Epidermal melanocyte (primary cell): ENCODE measurements around the gene GNLY.
A peak's percentile ranks its signal among the peaks of the same experiment; 100 is the strongest.

ENCODE experiments used
- DNase-seq: peaks from one replicate; pipeline ENCODE4 v3.0.0; 2011; ENCODE audit warnings: low spot score; ENCODE audit not compliant: insufficient read length

GNLY gene

DNA sequence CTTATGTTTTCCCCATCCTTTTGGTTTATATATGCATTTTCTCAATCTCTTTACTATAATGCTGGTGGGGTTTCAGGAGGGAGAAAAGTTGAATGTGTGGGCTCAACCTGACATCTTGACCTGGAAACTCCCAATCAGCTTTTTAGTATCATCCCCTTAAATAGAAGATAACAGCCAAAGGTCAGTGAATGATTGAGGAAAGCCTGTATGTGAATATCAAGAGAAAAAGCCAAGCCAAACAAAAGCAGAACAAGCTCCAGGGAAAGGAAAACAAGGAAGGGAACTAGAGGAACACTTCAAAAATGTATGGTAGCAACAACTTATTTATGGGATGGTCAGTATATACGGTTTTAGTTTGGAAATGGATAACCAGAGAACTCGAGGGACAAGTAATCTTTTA, 31.3 kb downstream of the GNLY start:
- DNase-seq = no peak

- no peak for DNase-seq
Measured at GRCh38 chr2:85727798-85728197, 33.6 kb downstream of the GNLY start.

DNA sequence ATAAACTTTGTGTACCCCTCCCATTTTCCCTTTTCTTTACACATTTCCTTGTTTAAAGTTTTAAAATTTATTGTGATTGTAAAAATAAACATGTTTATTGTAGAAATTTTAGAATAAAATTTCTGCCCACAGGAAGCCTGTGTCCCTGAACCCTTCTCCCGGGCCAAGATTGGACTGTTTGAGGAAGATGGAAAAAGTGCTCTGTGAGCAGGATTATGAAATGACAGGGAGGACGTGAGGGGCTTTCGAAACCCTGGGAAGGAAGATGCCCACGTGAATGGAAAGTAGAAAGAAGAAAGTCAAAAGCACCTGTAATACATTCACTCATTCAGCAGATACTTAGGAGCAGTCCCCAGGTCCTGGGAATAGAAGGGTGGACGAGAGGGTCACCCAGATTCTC, 34.2 kb downstream of the GNLY start:
- no peak for DNase-seq

GRCh38 chr2:85728883-85729824, 35.0 kb downstream of the GNLY start:
- DNase-seq = peak; percentile 79

- DNase-seq = no peak
Measured at GRCh38 chr2:85729825-85730510, 35.8 kb downstream of the GNLY start.

GRCh38 chr2:85730686-85731230, 36.6 kb downstream of the GNLY start:
- no peak for DNase-seq

DNA sequence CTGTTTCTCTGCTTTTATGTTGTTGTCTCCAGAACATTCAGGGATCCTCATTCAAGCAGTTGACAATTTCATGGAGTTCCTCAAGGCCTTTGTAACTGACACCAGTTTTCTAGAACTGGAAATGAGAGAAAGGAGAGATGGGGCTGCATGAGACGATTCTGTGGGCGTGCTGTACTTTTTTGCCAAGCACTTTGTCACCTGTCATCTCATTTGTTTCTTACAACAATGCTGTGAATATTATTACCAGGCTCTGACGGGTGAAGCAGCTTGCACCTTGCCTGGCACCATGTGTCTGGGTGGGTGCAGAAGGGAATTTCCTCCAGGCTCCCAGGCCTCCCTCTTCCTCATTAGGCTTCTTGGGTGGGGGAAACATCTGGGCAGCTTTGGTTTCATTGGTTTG, 37.4 kb downstream of the GNLY start:
- no peak for DNase-seq

GRCh38 chr2:85732467-85733120, 38.4 kb downstream of the GNLY start:
- DNase-seq = no peak

- DNase-seq = no peak
Measured at GRCh38 chr2:85733121-85733960, 39.2 kb downstream of the GNLY start.

- no peak for DNase-seq
Measured at GRCh38 chr2:85734015-85734414, 39.9 kb downstream of the GNLY start.

DNA sequence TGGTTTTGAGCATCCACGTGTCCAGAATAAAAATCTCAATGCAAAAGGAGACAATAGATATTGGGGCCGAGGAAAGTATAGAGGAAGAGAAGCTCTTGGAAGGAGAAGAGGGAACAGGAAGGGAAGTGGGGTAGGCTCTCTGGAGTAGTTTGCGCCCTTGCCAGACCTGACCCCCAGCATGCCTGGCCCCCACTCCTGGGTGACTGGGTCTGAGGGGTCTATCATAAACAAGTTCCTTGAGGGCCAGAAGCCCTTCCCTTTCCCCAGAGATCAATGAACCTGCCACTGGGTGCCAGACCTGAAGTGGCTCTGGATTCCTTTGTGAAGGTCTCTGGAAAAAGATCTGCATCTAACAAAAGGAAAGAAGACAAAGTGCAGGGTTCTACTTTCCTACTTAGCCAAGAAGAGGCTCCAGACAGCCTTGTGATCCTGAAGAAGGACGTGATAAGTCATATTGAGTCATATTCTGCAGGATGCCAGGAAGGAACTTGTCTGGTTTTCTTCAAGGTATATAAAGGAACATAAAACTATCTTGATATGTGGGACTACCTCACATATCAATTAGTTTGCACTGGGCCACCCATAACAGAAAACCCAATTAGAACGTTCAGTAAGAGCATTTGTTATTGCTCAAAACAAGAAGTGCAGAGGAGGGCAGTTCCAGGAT, 40.9 kb downstream of the GNLY start:
- no peak for DNase-seq

- DNase-seq = no peak
Measured at GRCh38 chr2:85735691-85736090, 41.5 kb downstream of the GNLY start.

DNA sequence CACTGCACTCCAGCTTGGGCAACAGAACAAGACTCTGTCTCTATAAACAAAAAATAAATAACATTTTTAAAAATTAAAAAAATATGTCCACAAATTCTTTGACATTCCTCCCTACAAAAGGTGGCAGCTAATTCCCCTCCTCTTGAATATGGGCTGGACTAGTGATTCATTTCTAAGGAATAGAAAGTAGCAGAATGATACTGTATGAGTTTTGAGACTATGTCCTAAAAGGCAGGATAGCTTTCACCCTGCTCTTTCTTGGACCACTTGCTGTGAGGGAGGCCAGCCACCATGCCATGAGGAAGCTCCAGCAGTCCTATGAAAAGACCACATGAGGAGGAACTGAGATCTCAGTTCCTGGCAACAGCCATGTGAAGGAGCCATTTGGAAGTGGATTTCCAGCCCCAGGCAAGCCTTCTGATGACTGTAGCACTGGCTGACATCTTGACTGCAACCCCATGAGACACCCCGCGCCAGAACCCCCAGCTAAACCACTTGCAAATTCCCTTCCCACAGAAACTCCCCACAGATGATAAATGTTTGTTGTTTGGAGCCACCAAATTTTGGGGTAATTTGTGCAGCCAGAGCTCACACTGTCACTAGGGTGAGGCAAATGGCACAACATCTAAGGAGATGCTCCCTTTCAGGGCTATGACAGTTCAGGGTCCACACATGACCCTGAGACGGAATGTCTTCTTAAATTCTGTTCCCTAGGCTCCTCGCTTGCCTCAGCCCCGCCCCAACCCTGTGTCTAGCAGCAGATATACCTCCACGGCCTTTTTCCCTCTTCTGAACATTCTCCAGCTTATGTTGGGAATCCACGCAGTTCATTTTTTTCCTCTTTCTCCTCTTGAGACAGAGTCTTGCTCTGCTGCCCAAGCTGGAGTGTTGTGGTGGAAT, 42.5 kb downstream of the GNLY start:
- no peak for DNase-seq

GRCh38 chr2:85737481-85737880, 43.3 kb downstream of the GNLY start:
- DNase-seq = peak; percentile 53

DNA sequence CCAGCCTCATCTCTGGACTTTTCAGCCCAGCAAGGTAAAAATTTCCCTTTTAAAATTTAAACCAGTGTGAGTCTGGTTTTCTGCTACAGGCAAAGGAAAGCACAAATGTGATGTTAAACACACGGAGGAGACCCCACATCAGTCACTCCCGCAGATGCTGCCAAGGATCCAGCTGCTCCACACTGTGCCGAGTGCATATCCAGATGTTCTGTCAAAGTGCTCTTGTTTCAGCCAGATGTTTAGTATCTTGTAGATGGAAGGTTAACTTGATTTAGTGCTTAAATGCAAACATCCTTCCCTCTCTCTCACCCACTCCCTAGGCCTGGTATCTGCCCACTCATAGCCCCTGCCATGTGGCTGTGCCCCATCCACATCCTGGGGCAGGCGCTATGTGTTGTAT, 43.8 kb downstream of the GNLY start:
- DNase-seq = no peak

DNA sequence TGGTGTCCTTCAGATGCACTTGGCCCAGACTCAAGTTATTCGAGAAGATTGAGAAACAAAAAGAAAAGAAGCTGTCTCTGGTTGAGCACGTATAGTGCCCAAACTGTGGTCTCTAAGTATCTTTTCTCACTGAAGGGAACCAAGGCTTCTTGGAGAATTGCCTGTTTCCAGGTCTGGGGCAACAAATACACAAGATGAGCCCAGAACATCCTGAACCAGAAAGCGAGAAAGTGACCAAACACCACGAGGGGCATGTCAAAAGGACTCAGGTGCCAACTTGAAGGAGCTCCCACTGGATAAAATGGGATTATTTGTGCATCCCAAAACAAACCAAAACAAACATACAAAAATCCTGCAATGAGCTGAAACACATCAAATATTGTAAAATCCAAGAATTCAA, 46.0 kb downstream of the GNLY start:
- no peak for DNase-seq

- DNase-seq = no peak
Measured at GRCh38 chr2:85741211-85741832, 47.2 kb downstream of the GNLY start.

DNA sequence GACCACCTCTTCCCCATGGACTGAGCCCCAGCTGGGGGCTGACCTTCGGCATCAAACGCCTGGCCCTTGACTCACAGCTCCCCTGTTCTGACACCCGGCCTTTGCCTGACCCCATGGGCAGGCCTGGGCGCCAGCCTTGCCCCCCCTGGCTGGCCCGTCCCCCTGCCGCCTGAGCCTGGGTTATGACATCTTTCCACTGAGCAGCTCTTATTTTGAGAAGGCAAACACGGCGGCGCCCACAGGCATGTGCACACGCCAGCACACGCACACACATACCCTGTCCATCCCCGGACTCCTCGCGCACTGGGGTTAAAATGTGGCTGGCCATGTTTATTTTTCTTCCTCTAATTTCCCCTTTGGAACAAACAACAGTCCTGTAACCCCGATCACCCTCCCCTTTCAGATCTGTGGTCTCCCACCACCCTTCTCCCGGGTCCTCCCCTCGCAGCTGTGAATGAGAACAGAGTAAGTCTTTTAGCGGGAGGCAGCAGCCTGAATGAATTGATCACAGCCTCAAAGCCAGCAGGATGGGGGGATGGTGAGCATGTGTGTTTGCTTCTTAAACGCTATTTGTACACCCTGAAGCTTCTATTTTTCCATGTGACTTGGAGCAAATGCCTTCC, 47.8 kb downstream of the GNLY start:
- DNase-seq = peak; percentile 80
